A549 (cell line): ENCODE results near the gene HOXB8. TPM values are rescaled to one million over a fixed set of nuclear protein-coding genes. Genes with fewer than 3 reads are reported as not detected.
A peak's percentile ranks its signal among the peaks of the same experiment; 100 is the strongest.

ENCODE experiments used
- ATAC-seq, 2 experiments: fragments of 200-7000 bp in 1 of 2; fragments of >200 bp in 1 of 2; cut with Nextera tagmentation in 1 of 2; cut with Tn5 transposase in 1 of 2; 3 replicates each; pipeline versions ENCODE4 v1.8.0 to v1.9.1; 2018 to 2020; ENCODE audit warnings: mild to moderate bottlenecking in 1 of 2, moderate library complexity in 1 of 2
- CTCF ChIA-PET: fragments of 300-600 bp; sonication (Branson Sonifier 250); formaldehyde crosslinking; extraction: SDS; loops from one replicate; lab custom pipeline; 2021; ENCODE audit warnings: antibody characterized with exemption, inconsistent platforms; lab: Yijun Ruan, JAX
- POLR2A ChIA-PET: fragments of 350-600 bp; formaldehyde crosslinking; extraction: SDS; loops from one replicate; lab custom pipeline; 2021; ENCODE audit warnings: antibody characterized with exemption, inconsistent platforms; lab: Yijun Ruan, JAX
- DNase-seq, 2 experiments: peaks; one replicate each; pipeline versions ENCODE4 v3.0.0 to v3.0.0-alpha.2; 2011 to 2016; ENCODE audit warnings: low read depth in 1 of 2, low spot score in 1 of 2
- FAIRE-seq: peaks from 2 replicates; lab custom pipeline; 2011; peaks lifted over from hg19 to GRCh38; lab: Jason Lieb, UNC
- H3K27ac ChIP-seq, 2 experiments: fragments of >200 bp; sonication (Bioruptor Twin); formaldehyde crosslinking; 3 replicates each; pipeline ENCODE4 v1.5.1; 2016 to 2017
- H3K4me1 ChIP-seq: fragments of >200 bp; sonication (Bioruptor Twin); formaldehyde crosslinking; 3 replicates; pipeline ENCODE4 v1.6.1; 2016
- H3K4me2 ChIP-seq: fragments of >200 bp; sonication (Bioruptor Twin); formaldehyde crosslinking; 3 replicates; pipeline ENCODE4 v1.6.1; 2016
- H3K4me3 ChIP-seq: fragments of >200 bp; sonication (Bioruptor Twin); formaldehyde crosslinking; 3 replicates; pipeline ENCODE4 v1.5.1; 2016
- H3K9me3 ChIP-seq: fragments of >200 bp; sonication (Bioruptor Twin); formaldehyde crosslinking; 3 replicates; pipeline ENCODE4 v1.6.1; 2016
- BCL3 ChIP-seq: fragments of >200 bp; sonication (Bioruptor Twin); formaldehyde crosslinking; IDR thresholded peaks from 3 replicates; pipeline ENCODE4 v1.6.1; 2016
- CBX2 ChIP-seq: fragments of 200-600 bp; sonication (generic); IDR thresholded peaks from 2 replicates; pipeline ENCODE4 v1.6.1; 2016; ENCODE audit warnings: low read depth, mild to moderate bottlenecking, borderline replicate concordance
- CHD2 ChIP-seq: fragments of 150-350 bp; IDR thresholded peaks from 2 replicates; pipeline ENCODE4 v1.6.1; 2014; ENCODE audit warnings: low read length; ENCODE audit not compliant: partially characterized antibody
- FOSL2 ChIP-seq, 2 experiments: fragments of 450-650 bp in 1 of 2; fragments of >200 bp in 1 of 2; sonication (Bioruptor Twin) in 1 of 2; formaldehyde crosslinking; IDR thresholded peaks; 2 replicates each; pipeline versions ENCODE4 v1.5.0 to v1.6.1; 2016 to 2020; ENCODE audit warnings: mild to moderate bottlenecking in 1 of 2, moderate library complexity in 1 of 2
- GATA3 ChIP-seq: IDR thresholded peaks from 2 replicates; pipeline ENCODE4 v1.6.1; 2012; ENCODE audit warnings: borderline replicate concordance
- HOXB5 ChIP-seq: fragments of 250-450 bp; sonication (Bioruptor Pico); IDR thresholded peaks from 2 replicates; pipeline ENCODE4 v1.5.0; 2020; ENCODE audit warnings: mild to moderate bottlenecking, moderate library complexity
- JUN ChIP-seq, 2 experiments: fragments of >200 bp; sonication (Bioruptor Twin); formaldehyde crosslinking; IDR thresholded peaks; 2 replicates in 1 of 2; 3 replicates in 1 of 2; pipeline ENCODE4 v1.6.1; 2016 to 2017
- RARB ChIP-seq: fragments of 250-450 bp; sonication (Bioruptor Pico); IDR thresholded peaks from 2 replicates; pipeline ENCODE4 v1.8.0; 2021; ENCODE audit warnings: mild to moderate bottlenecking, moderate library complexity
- USF2 ChIP-seq: fragments of 450-650 bp; IDR thresholded peaks from 2 replicates; pipeline ENCODE4 v1.6.1; 2014; ENCODE audit warnings: antibody characterized with exemption
- ZSCAN20 ChIP-seq: fragments of 250-450 bp; sonication (Bioruptor Pico); IDR thresholded peaks from 2 replicates; pipeline ENCODE4 v1.8.0; 2022; ENCODE audit warnings: mild to moderate bottlenecking, moderate library complexity
- WGBS: methylation state at CpG from one replicate; pipeline ENCODE4 v1.1.6; 2017; ENCODE audit errors: missing lambda C conversion rate; 5-methylcytosine and 5-hydroxymethylcytosine counted together
- polyA plus RNA-seq, 4 experiments: library from polyadenylated mRNA; depleted of rRNA in 3 of 4; stranded (reverse); fragments of >200 nt; fragmentation: RNase III in 1 of 4; extraction: RNeasy Plus Mini Kit Qiagen cat#74134 plus additional on column Dnase treatment in 1 of 4; gene quantifications; 2 replicates in 3 of 4; 3 replicates in 1 of 4; pipeline ENCODE4 v1.2.3, GENCODE V29; 2011 to 2017

HOXB8 gene
- polyA plus RNA-seq, 2 of the 4 experiments (the other 2 are of a cell fraction): 5.8 to 11.1 TPM

- Histone ChIP-seq H3K4me3 (peak overlapping the region; percentile 2; the same call in 1 of the 3 replicates), H3K4me2 (peak overlapping the region; percentile 36), H3K4me1 (peaks cover 16% of the 10 kb centered on the region), H3K9me3 (no peaks in the 10 kb centered on the region), H3K27ac (peak overlapping the region in 1 of 2 experiments; percentile 40; a peak in 2 of 6 replicates)
- TF ChIP-seq JUN (IDR thresholded peaks at IDR 0.05): no peak
- POLR2A ChIA-PET: no interaction called here
- FAIRE-seq (no peak), ATAC-seq (peak in 1 of 2 experiments; percentile 28; a peak in 2 of 6 replicates), DNase-seq (no peak)
- WGBS: 77% methylated on average over 36 of the region's 43 CpGs
- CTCF ChIA-PET: interaction anchor here (1.0 to 1.3 kb wide), 4 partner anchors 9 to 241 kb away, joined by 3 to 4 read pairs (median 3); no protein-coding TSS in a partner anchor
Observed at GRCh38 chr17:48576479-48577309, 38.4 kb downstream of the HOXB8 start.

- no peaks in the 10 kb centered on the region for H3K9me3 ChIP-seq
- TF ChIP-seq ZSCAN20 (CRISPR knock-in tag) (no peak), GATA3 (no peak), FOSL2 (IDR thresholded peaks at IDR 0.05) (no peak), FOSL2 (CRISPR knock-in tag; IDR thresholded peaks at IDR 0.05) (no peak), BCL3 (no peak), HOXB5 (CRISPR knock-in tag) (no peak)
- TF ChIP-seq, all 56 proteins: peak for 0
- POLR2A ChIA-PET: no interaction called here
- Histone ChIP-seq H3K4me2 (no peak overlapping the region; the same call in 2 of the 3 replicates), H3K4me1 (peaks cover 16% of the 10 kb centered on the region), H3K4me3 (no peak overlapping the region), H3K27ac (no peak overlapping the region)
- CTCF ChIA-PET: interaction anchor here (1.0 to 1.3 kb wide), 4 partner anchors 9 to 240 kb away, joined by 3 to 4 read pairs (median 3); no protein-coding TSS in a partner anchor
- no peak for FAIRE-seq
- no peak for ATAC-seq
- DNase-seq: no peak
- 92% methylated on average over 22 of the region's 22 CpGs for WGBS
Observed at GRCh38 chr17:48575673-48576478, 39.2 kb downstream of the HOXB8 start.

GRCh38 chr17:48575066-48575582 lies 40.0 kb downstream of the HOXB8 start:
- no peak for FAIRE-seq
- H3K27ac ChIP-seq: no peak overlapping the region

GRCh38 chr17:48574505-48575065 lies 40.5 kb downstream of the HOXB8 start:
- peak overlapping the region; percentile 17; the same call in 1 of the 3 replicates for H3K4me2 ChIP-seq
- 74% methylated on average over 8 of the region's 8 CpGs for WGBS
- DNase-seq: no peak
- H3K27ac ChIP-seq: no peak overlapping the region
- TF ChIP-seq USF2 (no peak), CBX2 (no peak)
- TF ChIP-seq, all 56 proteins: peak for 0
- ATAC-seq (no peak), FAIRE-seq (no peak)
- H3K4me3 ChIP-seq: no peak overlapping the region
- no peaks in the 10 kb centered on the region for H3K9me3 ChIP-seq
- ChIA-PET CTCF (interaction anchor here (0.7 to 1.3 kb wide), 5 partner anchors 10 to 315 kb away, joined by 3 to 4 read pairs (median 3); no protein-coding TSS in a partner anchor), POLR2A (no interaction called here)
- H3K4me1 ChIP-seq: peaks cover 16% of the 10 kb centered on the region

More at GRCh38 chr17:48575066-48575582, 40.0 kb downstream of the HOXB8 start:
- Histone ChIP-seq H3K4me1 (peaks cover 16% of the 10 kb centered on the region), H3K9me3 (no peaks in the 10 kb centered on the region), H3K4me2 (peak overlapping the region; percentile 17; the same call in 1 of the 3 replicates), H3K4me3 (no peak overlapping the region)
- TF ChIP-seq RARB (CRISPR knock-in tag) (no peak), CHD2 (no peak), HOXB5 (CRISPR knock-in tag) (no peak), FOSL2 (IDR thresholded peaks at IDR 0.05) (no peak), FOSL2 (CRISPR knock-in tag; IDR thresholded peaks at IDR 0.05) (no peak)
- ATAC-seq: no peak
- POLR2A ChIA-PET: no interaction called here
- no peak for DNase-seq
- WGBS: 43% methylated on average over 7 of the region's 7 CpGs
- CTCF ChIA-PET: interaction anchor here (1.0 to 1.3 kb wide), 2 partner anchors 240 to 315 kb away, joined by 3 to 4 read pairs; no protein-coding TSS in a partner anchor
